Neuronal stem cell (in vitro differentiated cells): ENCODE data around the gene BLOC1S5. TPM values are rescaled to one million over a fixed set of nuclear protein-coding genes. Genes with fewer than 3 reads are reported as not detected.

Experiments
- DNase-seq: peaks from one replicate; pipeline ENCODE4 v3.0.0-alpha.2; 2013; ENCODE audit warnings: low spot score
- H2AFZ ChIP-seq: one replicate; pipeline ENCODE4 v1.6.1; 2013; ENCODE audit warnings: mild to moderate bottlenecking, low read length, inconsistent platforms
- H2AK5ac ChIP-seq: 2 replicates; pipeline ENCODE4 v1.6.1; 2013; ENCODE audit warnings: low read depth, mild to moderate bottlenecking, inconsistent platforms, low read length, moderate library complexity, mixed read lengths
- H2BK120ac ChIP-seq: 2 replicates; pipeline ENCODE4 v1.6.1; 2013; ENCODE audit warnings: low read depth, mild to moderate bottlenecking, inconsistent platforms, low read length, moderate library complexity, mixed read lengths
- H2BK12ac ChIP-seq: one replicate; pipeline ENCODE4 v1.6.1; 2013; ENCODE audit warnings: low read length, inconsistent platforms
- H2BK15ac ChIP-seq: 2 replicates; pipeline ENCODE4 v1.6.1; 2013; ENCODE audit warnings: mild to moderate bottlenecking, low read length, inconsistent platforms, mixed read lengths
- H2BK5ac ChIP-seq: one replicate; pipeline ENCODE4 v1.6.1; 2013; ENCODE audit warnings: inconsistent platforms, mild to moderate bottlenecking, low read length, moderate library complexity
- H3K14ac ChIP-seq: one replicate; pipeline ENCODE4 v1.6.1; 2013; ENCODE audit warnings: low read length, inconsistent platforms
- H3K18ac ChIP-seq: 2 replicates; pipeline ENCODE4 v1.6.1; 2013; ENCODE audit warnings: low read length, inconsistent platforms
- H3K23ac ChIP-seq: 2 replicates; pipeline ENCODE4 v1.6.1; 2013; ENCODE audit warnings: low read depth, mild to moderate bottlenecking, mixed read lengths, low read length, inconsistent platforms; ENCODE audit not compliant: poor library complexity
- H3K27ac ChIP-seq: replicated peaks from 3 replicates; pipeline ENCODE4 v1.5.1; 2013; ENCODE audit warnings: low read length, inconsistent platforms
- H3K27me3 ChIP-seq, 3 experiments: 2 replicates each; pipeline ENCODE4 v1.6.1; 2013; ENCODE audit warnings: low read length in 3 of 3, mild to moderate bottlenecking in 2 of 3, inconsistent platforms in 1 of 3, low read depth in 1 of 3, mixed read lengths in 1 of 3, moderate library complexity in 1 of 3; ENCODE audit not compliant: control insufficient read depth in 3 of 3, insufficient read depth in 3 of 3
- H3K36me3 ChIP-seq, 2 donors: replicated peaks in 1 of 2; 2 replicates each; pipeline ENCODE4 v1.6.1; 2013; ENCODE audit warnings: low read length in 2 of 2; ENCODE audit not compliant: control insufficient read depth in 2 of 2, insufficient read depth in 2 of 2
- H3K4ac ChIP-seq: 2 replicates; pipeline ENCODE4 v1.6.1; 2013; ENCODE audit warnings: inconsistent platforms, mild to moderate bottlenecking, low read length, moderate library complexity
- H3K4me1 ChIP-seq, 2 donors: 1 replicate in 1 of 2; 2 replicates in 1 of 2; pipeline ENCODE4 v1.6.1; 2013; ENCODE audit warnings: low read length in 2 of 2, low read depth in 1 of 2; ENCODE audit not compliant: control insufficient read depth in 2 of 2, insufficient read depth in 1 of 2
- H3K4me2 ChIP-seq: one replicate; pipeline ENCODE4 v1.6.1; 2013; ENCODE audit warnings: mild to moderate bottlenecking, low read length, inconsistent platforms; ENCODE audit not compliant: insufficient read depth, poor library complexity, severe bottlenecking
- H3K4me3 ChIP-seq, 2 donors: 2 replicates each; pipeline ENCODE4 v1.5.1; 2013; ENCODE audit warnings: low read length in 2 of 2, mild to moderate bottlenecking in 2 of 2, inconsistent platforms in 1 of 2, moderate library complexity in 1 of 2
- H3K79me1 ChIP-seq: one replicate; pipeline ENCODE4 v1.6.1; 2013; ENCODE audit warnings: low read depth, mild to moderate bottlenecking, inconsistent platforms, low read length, moderate library complexity
- H3K9ac ChIP-seq: one replicate; pipeline ENCODE4 v1.6.1; 2013; ENCODE audit warnings: mild to moderate bottlenecking, low read depth, low read length, inconsistent platforms; ENCODE audit not compliant: poor library complexity
- H3K9me3 ChIP-seq, 2 donors: replicated peaks in 1 of 2; 2 replicates each; pipeline versions ENCODE3 to v1.6.1; 2013; ENCODE audit warnings: low read length in 2 of 2, mild to moderate bottlenecking in 2 of 2, inconsistent platforms in 1 of 2, low read depth in 1 of 2, mixed read lengths in 1 of 2, moderate library complexity in 1 of 2; ENCODE audit not compliant: control insufficient read depth in 2 of 2, insufficient read depth in 1 of 2
- H4K8ac ChIP-seq: one replicate; pipeline ENCODE4 v1.6.1; 2013; ENCODE audit warnings: low read depth, mild to moderate bottlenecking, inconsistent platforms, low read length, moderate library complexity
- H4K91ac ChIP-seq: one replicate; pipeline ENCODE4 v1.6.1; 2013; ENCODE audit warnings: low read length, low read depth, mild to moderate bottlenecking, inconsistent platforms; ENCODE audit not compliant: poor library complexity
- WGBS, 2 donors: extraction: QIAGEN DNeasy Blood & Tissue Kit; methylation state at CpG; one replicate each; pipeline ENCODE4 v1.1.7; 2013; ENCODE audit warnings: missing lambda C conversion rate in 2 of 2, mixed read lengths in 1 of 2; ENCODE audit not compliant: insufficient read length in 2 of 2, insufficient replicate concordance in 1 of 2; ENCODE audit errors: extremely low coverage in 2 of 2; 5-methylcytosine and 5-hydroxymethylcytosine counted together
- polyA plus RNA-seq, 2 experiments: library from polyadenylated mRNA; stranded (reverse); fragments of 200-250 nt; gene quantifications; one replicate each; pipeline ENCODE4 v1.2.3, GENCODE V29; 2013

Gene BLOC1S5
- polyA plus RNA-seq (2013, experiment 1 of 2) = 19.0 TPM
- 17.6 TPM for polyA plus RNA-seq (2013, experiment 2 of 2)

DNA sequence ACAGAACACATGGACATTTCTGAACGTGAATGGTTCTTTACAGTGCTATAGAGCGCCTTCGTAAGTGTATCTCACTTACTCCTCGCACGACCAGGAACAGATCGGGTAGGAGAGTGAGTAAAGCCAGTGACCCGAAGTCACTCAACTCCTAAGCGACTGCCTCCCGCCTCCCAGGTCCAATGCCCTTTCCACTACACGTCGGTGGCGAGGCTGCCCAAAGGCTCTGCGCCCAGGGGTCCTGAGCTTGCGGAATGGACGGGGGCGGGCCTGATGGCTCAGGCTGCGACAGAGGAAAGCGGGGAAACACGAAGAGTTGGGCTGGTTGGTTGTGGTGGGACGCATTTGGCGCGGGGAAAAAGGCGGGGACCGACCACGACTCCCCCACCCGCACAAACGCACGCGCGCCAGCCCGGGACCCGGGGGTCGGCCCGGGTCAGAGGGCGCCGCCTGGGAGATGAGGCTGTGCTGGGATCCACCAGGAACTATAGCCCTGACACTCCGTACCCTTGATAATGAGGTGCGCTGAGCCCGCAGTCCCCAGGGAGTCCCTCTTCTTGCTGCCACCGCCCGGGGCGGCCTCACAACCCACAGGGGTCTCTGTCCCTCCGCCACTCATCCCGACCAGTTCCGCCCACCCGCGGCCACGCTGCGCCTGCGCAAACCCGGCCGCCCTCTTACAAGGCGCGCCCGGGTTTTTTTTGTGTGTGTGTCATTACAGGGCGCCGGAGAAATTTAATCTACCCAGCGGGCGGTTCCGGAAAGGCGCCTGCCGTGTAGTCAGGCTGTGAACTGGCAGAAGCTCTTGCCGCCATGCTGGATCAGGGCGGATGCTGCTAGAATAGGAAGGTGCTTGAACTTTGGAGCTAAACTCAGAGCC, at the start of gene BLOC1S5:
BLOC1S5 (minus strand) TSS at position 629 of the 877 bp plus-strand sequence; CDS start at position 616, 13 bp downstream.
- Histone ChIP-seq H3K4me1 (peaks cover 0 to under 1% of the 10 kb centered on the region in 2 donors), H3K9me3 (no peaks in the 10 kb centered on the region), H3K4me3 (peak within 1 kb of the TSS; percentile 70 to 94), H3K14ac (peak within 1 kb of the TSS; percentile 14), H3K36me3 (peaks cover 3 to 31% of the 10 kb centered on the region in 2 donors), H2BK120ac (no peak within 1 kb of the TSS), H4K91ac (no peak within 1 kb of the TSS), H3K27me3 (no peaks in the 10 kb centered on the region), H3K4me2 (peak within 1 kb of the TSS; percentile 97), H3K4ac (no peak within 1 kb of the TSS), H4K8ac (no peak within 1 kb of the TSS), H2BK12ac (no peak within 1 kb of the TSS), H3K9ac (peak within 1 kb of the TSS; percentile 98), H2AK5ac (peak within 1 kb of the TSS; percentile 20), H3K18ac (peak within 1 kb of the TSS; percentile 96), H3K79me1 (no peaks in the 10 kb centered on the region), H3K27ac (peak within 1 kb of the TSS; percentile 63), H2BK15ac (no peak within 1 kb of the TSS), H3K23ac (peak within 1 kb of the TSS; percentile 29), H2BK5ac (peak within 1 kb of the TSS; percentile 93), H2AFZ (peak within 1 kb of the TSS; percentile 93)
- DNase-seq = peak; percentile 92
- no CpG with 5 or more reads among the region's 64 CpGs for WGBS, 2 donors

GRCh38 chr6:8113131-8113654, 49.0 kb upstream of the BLOC1S5 start:
- Histone ChIP-seq H3K14ac (no peak overlapping the region), H3K79me1 (no peaks in the 10 kb centered on the region), H3K9me3 (no peaks in the 10 kb centered on the region), H2BK12ac (no peak overlapping the region), H3K23ac (no peak overlapping the region), H3K9ac (no peak overlapping the region), H3K27ac (no peak overlapping the region), H3K4me1 (peaks cover 0 to 4% of the 10 kb centered on the region in 2 donors), H2AK5ac (no peak overlapping the region), H3K4me2 (no peak overlapping the region), H3K4me3 (no peak overlapping the region), H2AFZ (no peak overlapping the region), H3K27me3 (peaks cover 0 to 15% (median 0%) of the 10 kb centered on the region in 3 experiments), H2BK5ac (no peak overlapping the region), H3K4ac (no peak overlapping the region), H3K18ac (no peak overlapping the region), H2BK15ac (no peak overlapping the region), H4K8ac (no peak overlapping the region), H3K36me3 (no peaks in the 10 kb centered on the region), H2BK120ac (no peak overlapping the region), H4K91ac (no peak overlapping the region)
- WGBS, 2 donors = no CpG with 5 or more reads among the region's 4 CpGs
- no peak for DNase-seq

DNA sequence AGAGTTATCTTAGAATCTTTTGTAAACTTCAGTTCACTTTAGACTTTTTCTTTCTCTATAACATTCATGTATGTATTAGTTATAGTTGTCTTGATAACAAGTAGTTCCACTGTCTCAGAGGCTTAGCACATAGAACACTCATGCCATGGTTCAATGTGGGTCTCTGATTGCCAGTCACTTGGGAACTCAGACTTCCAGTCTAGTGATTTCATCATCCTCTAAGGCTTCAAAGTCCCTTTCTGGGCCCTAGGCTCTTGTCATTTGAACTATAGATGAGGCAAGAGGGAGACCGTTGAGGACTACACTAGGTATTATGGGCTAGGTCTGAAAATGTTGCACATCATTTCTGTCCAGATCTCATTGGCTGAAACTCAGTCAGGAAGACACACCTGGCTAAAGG, 46.5 kb upstream of the BLOC1S5 start:
- no peak overlapping the region for H3K4ac ChIP-seq
- no peak overlapping the region for H2AFZ ChIP-seq
- H2BK12ac ChIP-seq = no peak overlapping the region
- H3K4me3 ChIP-seq = no peak overlapping the region
- H4K8ac ChIP-seq = no peak overlapping the region
- H2BK15ac ChIP-seq = no peak overlapping the region
- H3K18ac ChIP-seq = no peak overlapping the region
- H2BK5ac ChIP-seq = no peak overlapping the region
- peaks cover 0 to 15% (median 0%) of the 10 kb centered on the region in 3 experiments for H3K27me3 ChIP-seq
- H3K36me3 ChIP-seq = no peaks in the 10 kb centered on the region
- no peak overlapping the region for H3K9ac ChIP-seq
- H2AK5ac ChIP-seq = no peak overlapping the region
- no peak overlapping the region for H3K4me2 ChIP-seq
- no peaks in the 10 kb centered on the region for H3K79me1 ChIP-seq
- DNase-seq = no peak
- no peak overlapping the region for H3K23ac ChIP-seq
- peaks cover 0 to 4% of the 10 kb centered on the region in 2 donors for H3K4me1 ChIP-seq
- no peak overlapping the region for H4K91ac ChIP-seq
- H3K27ac ChIP-seq = no peak overlapping the region
- H3K9me3 ChIP-seq = no peaks in the 10 kb centered on the region
- H3K14ac ChIP-seq = no peak overlapping the region
- WGBS, 2 donors = no CpG with 5 or more reads among the region's 1 CpG
- no peak overlapping the region for H2BK120ac ChIP-seq

DNA sequence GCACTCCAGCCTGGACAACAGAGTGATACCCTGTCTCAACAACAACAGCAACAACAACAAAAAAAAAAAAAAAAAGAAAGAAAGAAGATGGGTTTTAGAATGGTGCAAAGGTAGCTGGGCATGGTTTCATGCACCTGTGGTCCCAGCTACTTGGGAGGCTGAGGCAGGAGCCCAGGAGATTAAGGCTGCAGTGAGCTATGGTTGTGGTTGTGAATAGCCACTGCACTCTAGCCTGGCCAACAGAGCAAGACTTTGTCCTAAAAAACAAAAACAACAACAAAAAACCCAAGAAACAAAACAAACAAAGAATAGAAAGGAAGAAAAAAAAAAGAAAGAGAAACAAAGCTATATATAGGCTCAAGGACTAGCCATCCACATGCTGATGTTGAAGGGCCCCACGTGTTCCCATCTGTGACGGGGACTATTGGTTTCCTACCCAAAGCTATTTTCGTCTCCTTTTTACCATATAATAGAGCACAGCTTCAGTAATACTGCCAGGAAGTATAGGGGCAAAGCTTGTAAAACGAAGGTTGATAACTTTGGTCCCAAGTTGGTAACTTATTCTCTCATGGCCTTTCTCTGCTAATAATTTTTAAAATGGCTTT, 46.0 kb upstream of the BLOC1S5 start:
- no peak overlapping the region for H3K9ac ChIP-seq
- no peak overlapping the region for H2AK5ac ChIP-seq
- no peak for DNase-seq
- no peak overlapping the region for H3K4me3 ChIP-seq
- H4K8ac ChIP-seq = no peak overlapping the region
- no peak overlapping the region for H3K4me2 ChIP-seq
- no peak overlapping the region for H2BK120ac ChIP-seq
- no peak overlapping the region for H3K14ac ChIP-seq
- H2BK12ac ChIP-seq = no peak overlapping the region
- no peaks in the 10 kb centered on the region for H3K79me1 ChIP-seq
- peaks cover 0 to 4% of the 10 kb centered on the region in 2 donors for H3K4me1 ChIP-seq
- H3K27ac ChIP-seq = no peak overlapping the region
- no peak overlapping the region for H2BK15ac ChIP-seq
- WGBS, 2 donors = no CpG with 5 or more reads among the region's 4 CpGs
- no peak overlapping the region for H2AFZ ChIP-seq
- no peaks in the 10 kb centered on the region for H3K9me3 ChIP-seq
- H3K27me3 ChIP-seq = peaks cover 0 to 15% (median 0%) of the 10 kb centered on the region in 3 experiments
- no peaks in the 10 kb centered on the region for H3K36me3 ChIP-seq
- H2BK5ac ChIP-seq = no peak overlapping the region
- no peak overlapping the region for H4K91ac ChIP-seq
- H3K4ac ChIP-seq = no peak overlapping the region
- no peak overlapping the region for H3K18ac ChIP-seq
- no peak overlapping the region for H3K23ac ChIP-seq
